Calu3 (cell line): ENCODE data around the gene NR0B1. TPM values are rescaled to one million over a fixed set of nuclear protein-coding genes. Genes with fewer than 3 reads are reported as not detected.

ENCODE experiments used
- BruUV-seq: library from RNA; stranded (reverse); fragments of 400-500 nt; replicated peaks from 2 replicates; lab custom pipeline; 2021; lab: Mats Ljungman, UMichigan
- CTCF ChIA-PET: fragments of 300-600 bp; sonication (Branson Sonifier 250); formaldehyde crosslinking; loops from one replicate; lab custom pipeline; 2022; ENCODE audit warnings: antibody characterized with exemption; lab: Charles Lee
- DNase-seq: peaks from one replicate; pipeline ENCODE4 v3.0.0; 2022
- H3K27ac Mint-ChIP-seq: one replicate; pipeline ENCODE4 v1.8.0; 2022; ENCODE audit warnings: mixed read lengths; ENCODE audit not compliant: unreplicated experiment
- H3K27me3 Mint-ChIP-seq: one replicate; pipeline ENCODE4 v1.8.0; 2022; ENCODE audit warnings: mixed read lengths; ENCODE audit not compliant: unreplicated experiment
- H3K36me3 Mint-ChIP-seq: one replicate; pipeline ENCODE4 v1.8.0; 2022; ENCODE audit warnings: mild to moderate bottlenecking, moderate library complexity, mixed read lengths; ENCODE audit not compliant: insufficient read depth, unreplicated experiment
- H3K4me1 Mint-ChIP-seq: one replicate; pipeline ENCODE4 v1.8.0; 2022; ENCODE audit warnings: mild to moderate bottlenecking, low read depth, mixed read lengths; ENCODE audit not compliant: unreplicated experiment
- H3K4me3 Mint-ChIP-seq: one replicate; pipeline ENCODE4 v1.8.0; 2022; ENCODE audit warnings: mild to moderate bottlenecking, low read depth, moderate library complexity, mixed read lengths; ENCODE audit not compliant: unreplicated experiment
- H3K9me3 Mint-ChIP-seq: one replicate; pipeline ENCODE4 v1.8.0; 2022; ENCODE audit warnings: low read depth, mixed read lengths; ENCODE audit not compliant: unreplicated experiment
- intact Hi-C: fragments of 100-400 bp; cut with micrococcal nuclease; formaldehyde crosslinking; loops from one replicate; pipeline ENCODE4 v1.10.0; 2022; ENCODE audit not compliant: unreplicated experiment
- total RNA-seq: library from RNA; stranded (reverse); gene quantifications from 2 replicates; pipeline ENCODE4 v1.2.3, GENCODE V29; 2022
- TF ChIP-seq, protein P1 (sequence below): fragments of 200-600 bp; IDR thresholded peaks from one replicate; pipeline ENCODE4 v1.8.0; 2022; ENCODE audit warnings: antibody characterized with exemption; ENCODE audit not compliant: unreplicated experiment

The NR0B1 gene
- total RNA-seq, 1 experiment from 2014 or later = not detected

DNA sequence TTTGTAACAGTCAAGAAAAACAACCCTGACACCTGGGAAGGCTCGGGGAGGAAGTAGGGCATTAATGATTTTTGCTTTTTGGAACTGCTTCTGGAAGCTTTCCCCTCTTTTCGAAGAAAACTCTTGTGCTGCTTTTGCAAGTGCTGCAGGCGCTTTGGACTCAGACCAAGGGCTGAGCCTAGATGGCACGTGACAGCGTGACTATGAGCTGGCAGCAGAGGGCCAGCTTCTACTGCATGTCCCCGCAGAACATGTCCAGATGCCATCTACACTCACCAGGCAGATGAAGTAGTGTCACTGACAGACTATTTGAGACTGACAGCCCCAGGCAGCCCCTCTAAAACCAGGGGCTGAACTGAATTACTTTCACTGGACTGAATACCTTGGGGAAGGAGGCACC lies 6.2 kb downstream of the NR0B1 start:
- Mint-ChIP-seq H3K4me3 (no peak overlapping the region), H3K27me3 (no peaks in the 10 kb centered on the region), H3K4me1 (no peaks in the 10 kb centered on the region), H3K9me3 (no peaks in the 10 kb centered on the region), H3K27ac (no peak overlapping the region), H3K36me3 (no peaks in the 10 kb centered on the region)
- peak; percentile 16 for DNase-seq
- BruUV-seq = no TSS peak
- intact Hi-C loops = no loop called here
- CTCF ChIA-PET = no interaction called here
- TF ChIP-seq, protein P1, sequence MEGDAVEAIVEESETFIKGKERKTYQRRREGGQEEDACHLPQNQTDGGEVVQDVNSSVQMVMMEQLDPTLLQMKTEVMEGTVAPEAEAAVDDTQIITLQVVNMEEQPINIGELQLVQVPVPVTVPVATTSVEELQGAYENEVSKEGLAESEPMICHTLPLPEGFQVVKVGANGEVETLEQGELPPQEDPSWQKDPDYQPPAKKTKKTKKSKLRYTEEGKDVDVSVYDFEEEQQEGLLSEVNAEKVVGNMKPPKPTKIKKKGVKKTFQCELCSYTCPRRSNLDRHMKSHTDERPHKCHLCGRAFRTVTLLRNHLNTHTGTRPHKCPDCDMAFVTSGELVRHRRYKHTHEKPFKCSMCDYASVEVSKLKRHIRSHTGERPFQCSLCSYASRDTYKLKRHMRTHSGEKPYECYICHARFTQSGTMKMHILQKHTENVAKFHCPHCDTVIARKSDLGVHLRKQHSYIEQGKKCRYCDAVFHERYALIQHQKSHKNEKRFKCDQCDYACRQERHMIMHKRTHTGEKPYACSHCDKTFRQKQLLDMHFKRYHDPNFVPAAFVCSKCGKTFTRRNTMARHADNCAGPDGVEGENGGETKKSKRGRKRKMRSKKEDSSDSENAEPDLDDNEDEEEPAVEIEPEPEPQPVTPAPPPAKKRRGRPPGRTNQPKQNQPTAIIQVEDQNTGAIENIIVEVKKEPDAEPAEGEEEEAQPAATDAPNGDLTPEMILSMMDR = no peak

DNA sequence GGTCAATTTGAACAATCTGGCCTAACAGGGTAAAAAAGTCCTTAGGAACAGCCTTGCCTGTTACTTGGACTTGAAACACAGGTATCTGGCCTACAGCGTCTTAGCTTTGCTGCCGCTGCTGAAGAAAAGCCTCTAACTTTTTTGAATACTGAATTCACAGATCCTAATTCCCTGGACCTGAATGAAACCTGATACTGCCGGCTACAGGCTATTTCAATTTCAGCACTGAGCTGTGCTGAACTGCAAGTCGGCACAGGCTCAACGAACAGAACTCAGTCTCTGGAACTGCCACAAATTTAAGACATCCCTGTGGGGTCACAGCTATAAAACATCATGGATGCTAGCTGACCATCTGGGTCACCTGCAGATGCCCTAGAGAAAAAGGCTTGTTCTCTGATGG lies 7.2 kb downstream of the NR0B1 start:
- CTCF ChIA-PET = no interaction called here

DNA sequence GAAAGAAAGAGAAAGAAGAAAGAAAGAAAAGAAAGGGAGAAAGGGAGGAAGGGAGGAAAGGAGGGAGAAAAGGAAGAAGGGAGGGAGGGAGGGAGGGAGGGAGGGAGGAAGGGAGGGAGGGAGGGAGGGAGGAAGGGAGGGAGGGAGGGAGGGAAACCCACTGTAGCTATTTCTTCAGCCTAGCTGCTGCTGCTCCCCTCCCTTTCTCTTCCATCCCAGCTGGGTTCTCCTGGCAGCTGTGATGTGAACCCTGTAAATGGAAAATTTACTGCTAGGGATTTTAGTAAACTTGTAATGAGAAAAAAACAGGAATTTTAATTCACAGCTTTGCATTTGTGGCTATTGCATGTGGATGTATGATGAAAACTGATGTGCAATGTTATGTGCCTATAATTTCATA lies 8.0 kb downstream of the NR0B1 start:
- BruUV-seq = no TSS peak
- Mint-ChIP-seq H3K9me3 (no peaks in the 10 kb centered on the region), H3K4me3 (no peak overlapping the region), H3K4me1 (no peaks in the 10 kb centered on the region), H3K27me3 (no peaks in the 10 kb centered on the region), H3K36me3 (no peaks in the 10 kb centered on the region), H3K27ac (no peak overlapping the region)
- DNase-seq = no peak
- intact Hi-C loops = no loop called here
- CTCF ChIA-PET = no interaction called here
- TF ChIP-seq, protein P1 = no peak

More for the DNA sequence above, 7.2 kb downstream of the NR0B1 start:
- no TSS peak for BruUV-seq
- no peak overlapping the region for H3K27ac Mint-ChIP-seq
- H3K4me3 Mint-ChIP-seq = no peak overlapping the region
- DNase-seq = no peak
- H3K36me3 Mint-ChIP-seq = no peaks in the 10 kb centered on the region
- H3K9me3 Mint-ChIP-seq = no peaks in the 10 kb centered on the region
- intact Hi-C loops = no loop called here
- H3K4me1 Mint-ChIP-seq = no peaks in the 10 kb centered on the region
- H3K27me3 Mint-ChIP-seq = no peaks in the 10 kb centered on the region
- TF ChIP-seq, protein P1 = no peak

DNA sequence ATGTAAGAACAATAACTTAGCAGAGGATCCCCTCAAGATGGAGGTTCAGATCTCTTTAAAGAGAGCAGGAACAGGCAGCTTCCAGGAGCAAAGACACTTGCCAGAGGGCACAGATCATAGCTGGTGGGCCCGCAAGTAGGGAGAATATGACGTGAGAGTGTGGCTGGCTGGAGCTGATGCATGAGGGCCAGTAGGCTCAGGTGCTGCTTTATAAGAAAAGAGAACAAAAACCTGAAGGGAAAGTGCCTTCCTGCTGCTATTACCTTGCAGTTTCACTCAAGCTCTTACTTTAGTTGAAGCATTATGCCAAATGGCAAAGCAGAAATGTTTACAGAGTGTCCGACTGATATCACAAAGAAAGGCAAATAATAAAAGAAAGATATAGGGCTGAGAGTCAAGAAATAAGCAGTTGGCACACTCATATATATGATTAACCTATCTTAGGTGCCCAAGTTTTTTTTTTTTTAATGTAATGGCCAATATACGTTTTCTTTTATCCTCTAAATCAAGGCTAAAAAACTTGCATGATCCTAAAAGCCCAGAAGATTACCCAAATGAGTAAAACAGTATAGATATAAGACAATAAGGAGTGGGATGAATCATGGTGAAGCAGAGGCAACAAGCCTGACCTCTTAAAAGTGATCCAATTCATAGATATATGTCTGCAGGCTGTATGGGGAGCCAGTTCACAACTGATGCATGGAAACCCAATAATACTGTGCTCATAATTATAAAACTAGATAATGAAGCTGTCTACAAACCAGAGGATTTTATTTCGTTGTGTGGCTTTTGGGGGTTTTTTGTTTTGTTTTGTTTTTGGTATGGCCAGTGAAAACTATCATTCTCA lies 12.6 kb downstream of the NR0B1 start:
- Mint-ChIP-seq H3K27me3 (no peaks in the 10 kb centered on the region), H3K4me3 (no peak overlapping the region), H3K27ac (no peak overlapping the region), H3K36me3 (no peaks in the 10 kb centered on the region), H3K9me3 (no peaks in the 10 kb centered on the region), H3K4me1 (no peaks in the 10 kb centered on the region)
- TF ChIP-seq, protein P1 = no peak
- CTCF ChIA-PET = interaction anchor here (0.7 kb wide), 1 partner anchor 179 kb away, joined by 3 read pairs; no protein-coding TSS in a partner anchor
- intact Hi-C loops = no loop called here
- DNase-seq = no peak
- BruUV-seq = no TSS peak
